ENCODE results near the gene SH3BGRL2. TPM values are rescaled to one million over a fixed set of nuclear protein-coding genes. Genes with fewer than 3 reads are reported as not detected.
A peak's percentile ranks its signal among the peaks of the same experiment; 100 is the strongest.

Gene SH3BGRL2
- total and polyA plus RNA-seq, 2 of the 4 experiments (the other 2 are of a cell fraction), result 2.4 to 5.6 TPM

DNA sequence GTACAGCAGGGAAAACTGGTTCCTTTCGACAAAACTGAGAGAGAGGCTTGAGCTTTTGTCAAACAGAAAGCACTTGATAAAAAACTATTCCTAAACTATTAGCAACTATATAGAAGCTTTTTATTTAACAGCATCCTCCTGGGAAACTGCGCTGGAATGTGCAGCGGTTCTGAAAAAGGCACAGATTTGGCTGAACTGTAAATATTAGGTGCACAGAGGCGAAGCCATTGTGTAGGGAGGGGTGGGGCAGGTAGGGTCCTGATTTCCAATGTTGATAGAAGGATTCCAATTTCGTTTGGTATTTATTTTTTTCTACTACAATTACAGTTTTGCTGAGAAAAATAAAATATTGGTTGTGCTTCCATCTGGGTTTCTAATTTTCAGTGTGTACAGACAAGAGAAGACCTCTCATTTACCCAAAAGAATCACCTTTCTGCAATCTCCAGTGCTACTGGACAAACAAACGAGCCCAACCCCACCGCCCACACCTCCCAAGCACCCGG, 698 bp upstream of the SH3BGRL2 start:
- peaks cover 2% of the 10 kb centered on the region for H3K27me3 ChIP-seq (ENCODE audit: control insufficient read depth, insufficient read depth, low read length)
- H2BK20ac ChIP-seq (ENCODE audit: low read depth, low read length), result no peak overlapping the region
- 0% methylated on average over 1 of the region's 8 CpGs; no CpG with 5 or more reads in 1 of the 2 experiments for WGBS, 2 experiments (ENCODE audit: extremely low coverage in 2 of 2, insufficient read length in 1 of 2)
- H2AK9ac ChIP-seq (replicated peaks; ENCODE audit: low read depth, low read length, poor library complexity), result peak overlapping the region; percentile 32
- dilution Hi-C loops (cut with HindIII; ENCODE audit: low sequenced_read_pairs, unreplicated experiment), result no loop called here
- H3K79me1 ChIP-seq (ENCODE audit: low read depth in 1 of 2, low read length in 2 of 2), result no peaks in the 10 kb centered on the region; a peak in 1 of 4 replicates
- no peak overlapping the region for H3K27ac ChIP-seq (ENCODE audit: insufficient read depth, low read length)
- no peak overlapping the region for H2BK5ac ChIP-seq (ENCODE audit: low read depth, low read length, poor library complexity, severe bottlenecking)
- no peak for DNase-seq
- H3K36me3 ChIP-seq (ENCODE audit: control insufficient read depth, insufficient read depth, low read length), result no peaks in the 10 kb centered on the region
- H3K9me1 ChIP-seq (ENCODE audit: insufficient read depth, low read length), result peaks cover 5% of the 10 kb centered on the region
- no peaks in the 10 kb centered on the region for H3K9me3 ChIP-seq (ENCODE audit: control insufficient read depth, insufficient read depth, low read length)
- BruUV-seq (replicated peaks), result no TSS peak
- H3K14ac ChIP-seq (replicated peaks; ENCODE audit: low read depth, low read length), result no peak overlapping the region
- in situ Hi-C loops (cut with MboI; ENCODE audit: low sequenced_read_pairs), result no loop called here
- peak overlapping the region; percentile 93 for H2AFZ ChIP-seq (replicated peaks; ENCODE audit: low read length, poor library complexity)
- no peak overlapping the region for H3K9ac ChIP-seq (ENCODE audit: low read depth, low read length)
- H4K91ac ChIP-seq (ENCODE audit: insufficient read depth, low read depth, low read length), result no peak overlapping the region
- no peak overlapping the region for H4K5ac ChIP-seq (ENCODE audit: low read depth, low read length)
- no peak overlapping the region for H3K4ac ChIP-seq (ENCODE audit: low read depth, low read length)
- no peaks in the 10 kb centered on the region for H4K20me1 ChIP-seq (ENCODE audit: insufficient read depth, low read length)
- peaks cover 6% of the 10 kb centered on the region; the same call in 1 of the 2 replicates for H3K4me1 ChIP-seq (ENCODE audit: control insufficient read depth, insufficient read depth, low read length)
- H3K56ac ChIP-seq (ENCODE audit: extremely low read depth, insufficient read depth, low read length), result no peak overlapping the region
- ChIA-PET POLR2A (ENCODE audit: unreplicated experiment) (interaction anchor here (0.6 kb wide), 1 partner anchor 14 kb away, joined by 5 read pairs; no protein-coding TSS in a partner anchor), CTCF (no interaction called here)
- ATAC-seq (ENCODE audit: low read depth), result no peak
- no peak overlapping the region for H2BK15ac ChIP-seq (ENCODE audit: low read depth, low read length)
- no peak overlapping the region for H3K18ac ChIP-seq (ENCODE audit: low read depth, low read length)
- peak overlapping the region; percentile 78 for H3K4me3 ChIP-seq (ENCODE audit: insufficient read depth, low read depth, low read length)
- peak overlapping the region; percentile 96 for H3K4me2 ChIP-seq (ENCODE audit: low read depth, low read length)
- no peak overlapping the region for H3K23ac ChIP-seq (ENCODE audit: low read depth, low read length)
- H2BK120ac ChIP-seq (ENCODE audit: low read depth, low read length), result no peak overlapping the region
- intact Hi-C loops (cut with micrococcal nuclease), result no loop called here
- H4K8ac ChIP-seq (ENCODE audit: low read depth in 2 of 2, low read length in 2 of 2), result no peak overlapping the region
- TF ChIP-seq CHD1 (IDR thresholded peaks at IDR 0.05; ENCODE audit: low read depth, low read length) (no peak), RAD21 (IDR thresholded peaks at IDR 0.05; ENCODE audit: low read length) (no peak), NFE2L2 (IDR thresholded peaks at IDR 0.05; ENCODE audit: low read depth, low read length) (no peak)
- no peak overlapping the region for H2AK5ac ChIP-seq (ENCODE audit: low read depth, low read length)

All from IMR-90 (cell line).